GM19239 (cell line): ENCODE results near the gene AVL9.
"Not testable (repeated sequence)": the region's sequence is repeated elsewhere in the genome, so short reads cannot be mapped to it uniquely, and the experiment has no call there.

ENCODE experiments used
- DNase-seq: peaks from one replicate; pipeline ENCODE4 v3.0.0; 2011; ENCODE audit warnings: low spot score; ENCODE audit not compliant: insufficient read length
- FAIRE-seq: peaks from 2 replicates; lab custom pipeline; 2011; peaks lifted over from hg19 to GRCh38; lab: Jason Lieb, UNC

Gene AVL9

DNA sequence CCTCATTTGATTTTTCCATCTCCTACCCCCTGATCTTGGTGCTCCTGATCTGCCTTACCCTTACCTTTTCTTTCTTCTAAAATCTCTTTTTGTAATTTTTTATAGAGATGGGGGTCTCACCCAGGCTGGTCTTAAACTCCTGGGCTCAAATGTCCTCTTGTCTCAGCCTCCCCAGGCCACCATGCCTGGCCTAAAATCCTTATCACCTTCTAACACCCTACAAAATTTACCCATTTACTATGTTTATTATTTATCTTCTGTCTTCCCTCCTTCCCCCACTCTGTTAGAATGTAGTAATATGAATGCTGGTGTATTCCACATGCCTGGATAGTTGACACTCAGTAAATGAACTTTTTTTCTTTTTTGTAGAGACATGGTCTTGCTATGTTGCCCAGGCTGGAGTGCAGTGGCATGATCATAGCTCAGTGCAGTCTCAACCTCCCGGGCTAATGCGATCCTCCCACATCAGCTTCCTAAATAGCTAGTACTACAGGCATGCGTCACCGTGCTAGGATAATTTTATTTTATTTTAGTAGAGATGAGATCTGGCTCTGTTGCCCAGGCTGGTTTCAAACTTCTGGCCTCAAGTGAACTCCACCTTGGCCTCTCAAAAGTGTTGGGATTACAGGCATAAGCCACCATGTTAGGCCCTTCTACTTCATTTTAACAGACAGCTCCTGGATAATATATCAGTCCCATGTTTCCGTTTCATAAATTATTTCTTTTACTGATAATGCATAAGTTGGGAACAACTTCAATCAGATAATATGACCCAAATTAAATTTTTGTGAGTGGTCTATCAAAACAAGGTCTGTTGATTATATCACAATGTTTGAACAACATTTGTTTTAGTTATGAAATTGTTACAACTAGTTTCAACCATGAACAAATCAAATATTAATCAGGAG lies 136.6 kb downstream of the AVL9 start:
- FAIRE-seq, DNase-seq: not testable (repeated sequence)

DNA sequence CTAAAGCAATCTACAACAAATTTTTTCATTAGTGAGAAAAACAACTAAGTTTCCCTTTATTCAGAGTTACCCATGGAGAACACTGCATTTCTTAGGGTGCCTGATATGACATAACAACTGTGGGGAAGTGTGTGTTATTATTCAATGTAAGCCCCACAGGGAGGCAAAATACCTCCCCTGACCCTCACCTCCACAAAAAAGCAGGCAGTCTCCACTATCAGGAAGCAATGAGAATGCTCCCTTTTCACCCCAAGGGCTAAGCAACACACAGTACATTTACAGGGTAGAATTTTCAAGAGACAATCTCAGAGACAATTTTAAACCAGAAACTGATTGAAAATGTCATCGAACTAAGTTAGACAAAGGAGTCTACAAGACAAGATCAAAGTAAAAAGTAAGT lies 138.2 kb downstream of the AVL9 start:
- DNase-seq, FAIRE-seq: not testable (repeated sequence)

DNA sequence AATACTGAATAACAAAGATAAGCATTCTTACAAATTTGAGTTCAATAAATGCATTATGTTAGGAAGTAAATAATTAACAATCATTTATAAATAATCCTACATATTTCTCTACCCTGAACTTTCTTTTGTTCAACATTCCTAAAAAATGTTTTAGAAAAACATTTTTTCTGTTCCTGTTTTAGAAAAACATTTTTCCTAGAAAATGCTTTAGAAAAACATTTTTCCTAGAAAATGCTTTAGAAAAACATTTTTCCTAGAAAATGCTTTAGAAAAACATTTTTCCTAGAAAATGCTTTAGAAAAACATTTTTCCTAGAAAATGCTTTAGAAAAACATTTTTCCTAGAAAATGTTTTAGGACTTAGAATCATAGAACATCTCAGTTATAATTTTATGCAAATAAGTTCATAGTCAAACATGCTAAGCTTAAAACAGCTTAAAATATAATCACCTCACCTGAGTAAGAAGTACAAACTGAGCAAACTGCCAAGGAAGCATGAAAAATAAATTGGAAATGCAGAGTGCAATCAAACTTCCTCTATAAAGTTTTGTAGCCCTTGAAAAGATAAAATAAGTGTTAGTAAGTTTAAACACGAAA lies 139.6 kb downstream of the AVL9 start:
- FAIRE-seq = not testable (repeated sequence)

DNA sequence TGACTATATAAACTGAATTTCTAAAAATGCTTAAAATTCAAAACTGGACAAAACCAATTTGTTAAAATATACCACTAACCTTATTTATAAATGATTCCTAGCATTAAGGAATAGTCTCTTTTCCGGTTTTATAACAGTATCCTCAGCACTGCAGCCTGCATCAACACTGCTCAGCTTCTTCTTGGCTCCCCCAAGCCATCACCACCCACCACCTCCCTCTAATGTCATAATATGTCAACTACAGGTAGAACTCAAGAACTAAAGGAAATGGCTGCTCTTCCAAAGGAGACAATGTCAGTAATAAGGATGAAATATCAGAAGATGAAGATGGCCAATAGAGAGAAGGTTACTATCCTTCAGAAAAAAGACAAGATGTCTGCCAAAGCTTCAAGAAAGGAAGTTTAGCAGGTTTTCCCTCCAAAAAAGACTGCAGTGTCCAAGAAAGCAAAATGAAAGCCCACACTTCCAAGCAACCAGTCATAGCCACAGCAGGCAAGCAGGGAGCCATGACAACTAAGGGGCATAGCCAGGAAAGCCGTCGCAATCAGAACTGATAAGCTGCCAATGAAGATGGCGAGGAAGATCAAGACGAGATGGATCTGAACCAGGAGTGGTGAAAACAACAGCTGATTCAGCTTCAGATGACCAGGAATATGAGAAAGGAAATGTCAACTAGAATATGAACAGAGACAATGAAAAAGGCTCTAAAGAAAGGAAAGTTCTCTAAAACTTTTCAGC lies 141.6 kb downstream of the AVL9 start:
- not testable (repeated sequence) for DNase-seq, FAIRE-seq

More for the DNA sequence above, 139.6 kb downstream of the AVL9 start:
- DNase-seq = not testable (repeated sequence)

DNA sequence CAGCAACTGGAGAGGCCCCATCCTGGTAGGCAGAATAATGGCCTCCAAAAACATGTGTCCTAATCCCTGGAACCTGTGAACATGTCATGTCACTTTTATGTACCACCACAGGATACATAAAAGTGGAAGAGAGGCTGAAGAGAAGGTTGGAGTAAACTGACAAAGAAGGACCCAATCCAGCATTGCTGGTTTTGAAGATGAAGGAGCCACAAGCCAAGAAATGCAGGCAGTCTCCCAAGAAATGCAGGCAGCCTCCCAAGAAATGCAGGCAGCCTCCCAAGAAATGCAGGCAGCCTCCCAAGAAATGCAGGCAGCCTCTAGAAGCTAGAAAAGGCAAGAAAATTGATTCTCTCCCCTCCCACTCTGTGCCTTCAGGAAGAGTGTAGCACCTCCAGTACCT lies 142.3 kb downstream of the AVL9 start:
- FAIRE-seq, DNase-seq: not testable (repeated sequence)
